Suprapubic skin (tissue), 4 donors: Measurements from ENCODE around the gene OR12D3. TPM values are rescaled to one million over a fixed set of nuclear protein-coding genes. Genes with fewer than 3 reads are reported as not detected.

ENCODE experiments used
- DNase-seq, 2 donors: peaks; one replicate each; pipeline ENCODE4 v3.0.0-alpha.2; 2019; ENCODE audit warnings: low spot score in 2 of 2
- H3K27ac ChIP-seq: fragments of 200-600 bp; sonication (generic); one replicate; pipeline ENCODE4 v1.5.1; 2019
- H3K27me3 ChIP-seq: fragments of 200-600 bp; sonication (generic); one replicate; pipeline ENCODE4 v1.5.1; 2019
- H3K36me3 ChIP-seq: fragments of 200-600 bp; sonication (generic); one replicate; pipeline ENCODE4 v1.5.1; 2019
- H3K4me1 ChIP-seq: fragments of 200-600 bp; sonication (generic); one replicate; pipeline ENCODE4 v1.5.1; 2019
- H3K4me3 ChIP-seq: fragments of 200-600 bp; sonication (generic); one replicate; pipeline ENCODE4 v1.5.1; 2019; ENCODE audit warnings: mild to moderate bottlenecking
- H3K9me3 ChIP-seq: fragments of 200-600 bp; sonication (generic); one replicate; pipeline ENCODE4 v1.5.1; 2019
- CTCF ChIP-seq, 2 donors: fragments of 200-600 bp in 1 of 2; fragments of 450-650 bp in 1 of 2; sonication (generic) in 1 of 2; IDR thresholded peaks; one replicate each; pipeline ENCODE4 v1.5.1; 2016 to 2019; ENCODE audit warnings: antibody characterized with exemption in 2 of 2, mild to moderate bottlenecking in 1 of 2, moderate library complexity in 1 of 2
- EP300 ChIP-seq: sonication (generic); formaldehyde crosslinking; IDR thresholded peaks from one replicate; pipeline ENCODE4 v1.6.1; 2017; ENCODE audit warnings: antibody characterized with exemption
- POLR2A ChIP-seq, 2 donors: fragments of 450-650 bp; IDR thresholded peaks; one replicate each; pipeline ENCODE4 v1.6.1; 2017; ENCODE audit warnings: antibody characterized with exemption in 2 of 2, mild to moderate bottlenecking in 2 of 2, moderate library complexity in 2 of 2
- POLR2AphosphoS5 ChIP-seq, 3 donors: sonication (generic); formaldehyde crosslinking; IDR thresholded peaks; one replicate each; pipeline ENCODE4 v1.6.1; 2017; ENCODE audit warnings: antibody characterized with exemption in 3 of 3
- WGBS: methylation state at CpG from one replicate; pipeline ENCODE4 v1.1.5; 2018; 5-methylcytosine and 5-hydroxymethylcytosine counted together
- total RNA-seq, 4 donors: library from RNA; depleted of rRNA; stranded (reverse); fragments of >200 nt; gene quantifications; one replicate each; pipeline ENCODE4 v1.1.0, GENCODE V29; 2016

Gene OR12D3
- total RNA-seq: not detected

GRCh38 chr6:29375191-29375590 is at the start of gene OR12D3:
Gene OR12D3, minus strand, starts transcription at chr6:29375291. Its CDS starts 4 bp downstream, at chr6:29375287.
- Histone ChIP-seq H3K4me3 (no peak within 1 kb of the TSS), H3K36me3 (no peaks in the 10 kb centered on the region), H3K27ac (no peak within 1 kb of the TSS), H3K9me3 (no peaks in the 10 kb centered on the region), H3K4me1 (no peaks in the 10 kb centered on the region), H3K27me3 (no peaks in the 10 kb centered on the region)
- DNase-seq: no peak
- 93% methylated on average over 1 of the region's 1 CpG for WGBS
- TF ChIP-seq POLR2AphosphoS5 (IDR thresholded peaks at IDR 0.05) (no peak), EP300 (no peak), POLR2A (IDR thresholded peaks at IDR 0.05) (no peak), CTCF (IDR thresholded peaks at IDR 0.05) (no peak)

- no peaks in the 10 kb centered on the region for H3K36me3 ChIP-seq
- no peak overlapping the region for H3K4me3 ChIP-seq
- DNase-seq: no peak
- peaks cover 4% of the 10 kb centered on the region for H3K27me3 ChIP-seq
- no peaks in the 10 kb centered on the region for H3K9me3 ChIP-seq
- TF ChIP-seq CTCF (IDR thresholded peaks at IDR 0.05): no peak
- TF ChIP-seq EP300: no peak
- no peak for TF ChIP-seq POLR2AphosphoS5 (IDR thresholded peaks at IDR 0.05)
- no peak for TF ChIP-seq POLR2A (IDR thresholded peaks at IDR 0.05)
- no peak overlapping the region for H3K27ac ChIP-seq
- WGBS: 68% methylated on average over 2 of the region's 2 CpGs
- no peaks in the 10 kb centered on the region for H3K4me1 ChIP-seq
Measured at GRCh38 chr6:29424575-29424974, 49.5 kb upstream of the OR12D3 start.

- TF ChIP-seq POLR2AphosphoS5 (IDR thresholded peaks at IDR 0.05): no peak
- TF ChIP-seq POLR2A (IDR thresholded peaks at IDR 0.05): no peak
- TF ChIP-seq EP300: no peak
- TF ChIP-seq CTCF (IDR thresholded peaks at IDR 0.05): no peak
- Histone ChIP-seq H3K4me1 (no peaks in the 10 kb centered on the region), H3K27me3 (peaks cover 4% of the 10 kb centered on the region), H3K27ac (no peak overlapping the region), H3K4me3 (no peak overlapping the region), H3K36me3 (no peaks in the 10 kb centered on the region), H3K9me3 (no peaks in the 10 kb centered on the region)
- DNase-seq: no peak
- WGBS: 87% methylated on average over 2 of the region's 2 CpGs
Measured at GRCh38 chr6:29424168-29424567, 49.1 kb upstream of the OR12D3 start.

- no peaks in the 10 kb centered on the region for H3K36me3 ChIP-seq
- DNase-seq: no peak
- no peak overlapping the region for H3K4me3 ChIP-seq
- H3K4me1 ChIP-seq: no peaks in the 10 kb centered on the region
- no peak overlapping the region for H3K27ac ChIP-seq
- no peaks in the 10 kb centered on the region for H3K27me3 ChIP-seq
- 66% methylated on average over 3 of the region's 3 CpGs for WGBS
- TF ChIP-seq POLR2A (IDR thresholded peaks at IDR 0.05) (no peak), CTCF (IDR thresholded peaks at IDR 0.05) (no peak), POLR2AphosphoS5 (IDR thresholded peaks at IDR 0.05) (no peak), EP300 (no peak)
- no peaks in the 10 kb centered on the region for H3K9me3 ChIP-seq
Measured at GRCh38 chr6:29419516-29419915, 44.4 kb upstream of the OR12D3 start.

- DNase-seq: no peak
- no peaks in the 10 kb centered on the region for H3K36me3 ChIP-seq
- no peak for TF ChIP-seq POLR2A (IDR thresholded peaks at IDR 0.05)
- no peak for TF ChIP-seq CTCF (IDR thresholded peaks at IDR 0.05)
- TF ChIP-seq POLR2AphosphoS5 (IDR thresholded peaks at IDR 0.05): no peak
- TF ChIP-seq EP300: no peak
- H3K4me1 ChIP-seq: no peaks in the 10 kb centered on the region
- H3K27ac ChIP-seq: no peak within 1 kb of the TSS
- H3K9me3 ChIP-seq: no peaks in the 10 kb centered on the region
- H3K27me3 ChIP-seq: no peaks in the 10 kb centered on the region
- no peak within 1 kb of the TSS for H3K4me3 ChIP-seq
Measured at GRCh38 chr6:29414588-29414987, 39.5 kb upstream of the OR12D3 start, which contains the start of gene OR12D1. Gene OR12D1, plus strand, starts transcription at chr6:29414928.
